NCI-H345 treated with DMSO at 0.1 percent for 48 hours (cell line): ENCODE measurements around the gene CCDC157.

Experiments
- DNase-seq: peaks from one replicate; lab custom pipeline; 2025; ENCODE audit not compliant: unreplicated experiment; lab: John Stamatoyannopoulos, UW

CCDC157 gene

DNA sequence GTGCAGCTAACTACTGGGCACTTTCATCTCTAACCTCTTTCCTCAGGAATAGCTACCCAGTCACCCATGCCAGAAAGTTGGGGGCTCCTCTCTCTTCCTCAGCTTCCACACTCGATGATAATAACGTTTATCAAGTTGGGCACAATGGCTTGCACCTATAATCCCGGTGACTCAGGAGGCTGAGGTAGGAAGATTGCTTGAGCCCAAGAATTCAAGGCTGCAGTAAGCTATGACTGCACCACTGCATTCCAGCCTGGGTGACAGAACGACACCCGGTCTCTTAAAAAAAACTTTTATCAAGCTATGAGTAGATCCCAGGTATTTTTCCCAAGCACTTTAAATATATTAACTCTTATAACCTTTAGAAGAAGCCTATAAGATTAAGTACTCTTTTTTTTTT is 2.2 kb upstream of the CCDC157 start:
- no peak for DNase-seq

- DNase-seq = peak; percentile 29
These were observed 396 bp downstream of the CCDC157 start for GRCh38 chr22:30357236-30357570.

DNA sequence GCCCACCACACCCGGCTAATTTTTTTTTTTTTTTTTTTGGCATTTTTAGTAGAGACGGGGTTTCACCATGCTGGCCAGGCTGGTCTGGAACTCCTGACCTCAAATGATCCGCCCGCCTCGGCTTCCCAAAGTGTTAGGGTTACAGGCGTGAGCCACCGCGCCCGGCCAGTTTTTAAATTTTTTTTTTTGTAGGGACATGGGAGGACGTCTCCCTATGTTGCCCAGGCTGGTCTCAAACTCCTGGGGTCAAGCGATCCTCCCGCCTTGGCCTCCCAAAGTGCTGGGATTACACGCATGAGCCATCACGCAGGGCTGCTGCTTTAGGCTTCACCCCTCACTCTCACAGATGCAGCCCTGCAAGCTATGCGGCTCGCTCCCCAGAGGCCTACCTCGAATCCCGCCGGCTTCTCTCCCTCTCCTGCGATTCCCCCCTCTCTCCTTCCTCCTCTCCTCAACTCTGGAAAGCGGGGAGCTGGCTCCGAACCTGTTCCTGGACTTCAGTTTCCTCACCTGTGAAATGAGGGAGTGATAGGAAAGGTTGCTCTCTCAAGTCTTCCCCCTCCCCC is 926 bp downstream of the CCDC157 start:
- no peak for DNase-seq

DNA sequence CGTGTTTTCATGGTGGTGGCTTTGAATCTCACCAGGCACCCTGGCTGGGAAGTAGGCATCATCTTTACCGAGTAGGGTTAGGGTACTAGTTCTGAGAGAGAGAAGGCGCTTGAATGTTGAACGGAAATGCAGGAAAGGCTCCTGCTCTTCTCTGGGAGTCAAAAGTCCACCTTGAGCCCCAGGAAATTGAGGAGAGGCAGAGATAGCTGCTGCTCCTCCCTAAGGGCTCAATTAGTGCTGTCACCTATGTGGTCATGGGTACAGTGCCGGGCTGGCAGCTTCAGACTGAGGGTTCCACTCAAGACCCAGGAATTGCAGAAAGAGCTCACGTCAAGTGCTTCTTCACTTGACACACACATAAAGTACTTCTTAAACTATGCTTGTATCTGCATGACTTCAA is 1.7 kb downstream of the CCDC157 start:
- DNase-seq = no peak

DNA sequence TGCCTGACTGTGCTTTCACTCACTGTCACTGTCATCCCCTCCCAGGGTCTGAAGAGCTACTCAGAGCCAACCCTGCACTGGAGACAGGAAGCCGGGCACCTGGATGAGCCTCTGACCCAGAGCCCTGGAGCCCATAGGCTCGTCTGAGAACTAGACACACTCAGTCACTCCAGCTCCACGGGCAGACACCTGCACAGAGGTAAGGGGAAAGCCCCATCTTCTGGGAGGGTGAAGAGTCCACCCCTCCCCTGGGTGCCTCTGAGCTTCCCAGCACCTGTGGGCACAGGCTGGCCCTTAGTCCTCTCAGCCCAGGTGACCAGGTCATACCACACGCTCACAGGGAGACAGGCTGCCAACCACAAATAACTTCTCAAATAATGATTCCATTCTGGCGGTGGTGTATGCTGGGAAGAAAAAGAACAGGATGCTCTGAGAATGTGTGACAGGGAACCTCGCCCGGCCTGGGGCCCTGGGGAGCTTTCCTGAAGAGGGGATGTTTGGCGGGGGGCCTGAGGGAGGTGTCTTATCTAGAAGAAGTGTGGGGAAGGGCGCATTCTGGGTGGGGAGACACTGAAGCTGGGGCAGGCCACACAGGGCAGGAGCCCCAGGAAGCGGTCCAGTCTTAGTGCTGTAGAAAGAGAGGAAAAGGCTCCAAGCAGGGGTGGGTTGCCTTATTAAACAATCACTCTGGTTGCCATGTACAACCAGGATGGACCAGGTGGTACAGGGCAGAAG is 5.3 kb downstream of the CCDC157 start:
- no peak for DNase-seq

GRCh38 chr22:30362651-30363281 is 6.0 kb downstream of the CCDC157 start:
- no peak for DNase-seq

GRCh38 chr22:30365891-30366290 is 9.1 kb downstream of the CCDC157 start:
- DNase-seq = no peak

- DNase-seq = no peak
These were observed 11.6 kb downstream of the CCDC157 start for GRCh38 chr22:30368420-30368819.

DNA sequence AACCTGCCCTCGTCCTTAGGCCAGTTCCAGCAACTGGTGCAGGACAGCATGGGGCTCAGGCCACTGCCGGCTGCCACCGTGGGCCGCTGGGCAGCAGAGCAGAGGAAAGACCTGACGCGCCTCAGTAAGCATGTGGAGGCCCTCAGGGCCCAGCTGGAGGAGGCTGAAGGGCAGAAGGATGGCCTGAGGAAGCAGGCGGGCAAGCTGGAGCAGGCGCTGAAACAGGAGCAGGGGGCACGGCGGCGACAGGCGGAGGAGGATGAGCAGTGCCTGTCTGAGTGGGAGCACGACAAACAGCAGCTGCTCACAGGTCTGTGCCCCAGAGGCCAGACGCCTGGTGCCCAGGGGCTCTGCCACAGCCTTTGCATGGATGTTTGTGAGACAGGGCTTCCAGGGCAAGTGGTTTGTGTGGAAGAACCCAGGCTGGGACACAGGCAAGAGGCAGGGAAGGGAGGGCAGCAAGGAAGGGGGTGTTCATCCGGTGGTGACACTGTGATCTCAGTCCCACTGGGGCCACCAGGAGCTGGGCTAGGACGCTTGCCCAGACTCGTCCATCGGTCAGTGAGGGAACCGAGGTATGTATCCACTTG is 13.9 kb downstream of the CCDC157 start:
- DNase-seq = no peak

DNA sequence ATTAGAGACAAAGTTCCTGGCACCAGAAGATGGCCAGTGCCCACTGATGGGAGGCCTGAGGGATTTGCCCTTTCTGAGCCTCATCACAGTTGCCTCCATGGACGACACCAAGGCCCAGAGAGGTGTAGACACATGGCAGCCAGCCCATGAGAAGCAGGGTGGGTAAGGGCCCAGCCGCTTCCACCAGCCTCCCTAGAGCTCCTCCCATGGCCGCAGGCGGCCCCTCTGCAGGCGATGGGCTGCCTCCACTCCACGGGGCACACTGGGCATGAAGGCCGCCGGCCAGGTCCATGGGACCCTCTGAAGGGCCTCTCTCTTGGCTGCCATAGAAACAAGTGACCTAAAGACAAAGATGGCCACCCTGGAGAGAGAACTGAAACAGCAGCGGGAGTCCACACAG is 14.5 kb downstream of the CCDC157 start:
- no peak for DNase-seq

DNA sequence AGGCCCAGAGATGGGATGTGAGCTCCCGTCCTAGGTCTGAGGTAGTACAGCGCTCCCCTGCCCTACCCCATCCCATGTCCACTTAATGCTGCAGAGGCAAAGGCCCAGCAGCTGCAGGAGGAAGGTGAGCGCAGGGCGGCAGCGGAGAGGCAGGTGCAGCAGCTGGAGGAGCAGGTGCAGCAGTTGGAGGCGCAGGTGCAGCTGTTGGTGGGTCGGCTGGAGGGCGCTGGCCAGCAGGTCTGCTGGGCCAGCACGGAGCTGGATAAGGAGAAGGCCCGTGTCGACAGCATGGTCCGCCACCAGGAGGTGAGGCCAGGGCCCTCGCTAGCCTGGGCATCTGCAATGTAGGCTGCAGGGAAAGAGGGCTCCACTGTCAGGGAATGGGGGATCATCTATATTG is 15.2 kb downstream of the CCDC157 start:
- no peak for DNase-seq

DNA sequence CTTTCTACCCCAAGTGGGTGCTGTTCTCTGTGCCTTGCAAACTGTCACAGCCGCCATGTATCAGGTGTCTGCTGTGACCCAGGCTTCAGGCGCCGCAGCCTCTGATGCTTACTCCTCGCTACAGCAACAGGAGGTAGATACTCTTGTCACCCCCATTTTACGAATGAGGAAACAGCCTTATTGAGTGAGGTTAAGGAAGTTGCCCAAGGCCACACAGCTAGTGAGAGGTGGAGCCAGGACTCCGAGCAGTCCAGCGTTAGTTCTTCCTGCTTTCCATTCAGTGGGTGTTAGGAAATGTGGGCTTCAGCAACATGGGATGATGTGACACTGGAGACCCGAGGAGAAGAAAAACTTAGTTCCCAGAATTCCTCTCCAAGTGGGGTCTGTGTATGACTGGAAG is 16.1 kb downstream of the CCDC157 start:
- no peak for DNase-seq

GRCh38 chr22:30373331-30374325 is 16.8 kb downstream of the CCDC157 start:
- DNase-seq = no peak

DNA sequence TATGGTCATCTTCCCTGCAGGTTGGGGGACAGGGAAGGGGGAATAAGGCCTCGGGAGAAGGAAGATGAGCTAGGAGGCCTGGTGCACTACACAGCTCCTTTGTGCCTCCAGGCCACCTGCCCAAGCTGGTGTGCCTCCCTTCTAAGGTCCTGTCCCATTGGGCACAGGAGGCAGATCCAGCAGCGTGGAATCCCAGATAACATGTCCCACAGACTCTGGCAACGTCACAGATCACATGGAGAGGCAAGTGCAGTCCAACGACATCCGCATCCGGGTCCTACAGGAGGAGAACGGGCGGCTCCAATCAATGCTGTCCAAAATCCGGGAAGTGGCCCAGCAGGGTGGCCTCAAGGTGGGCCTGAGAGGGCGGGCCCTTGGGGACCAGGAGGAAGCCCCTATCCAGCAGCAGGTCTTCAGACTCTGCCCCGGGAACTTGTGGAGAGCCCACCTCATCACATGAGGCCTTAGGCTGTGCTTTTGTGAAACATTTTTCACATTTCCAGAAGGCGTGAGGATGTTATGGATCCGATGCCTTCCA is 18.6 kb downstream of the CCDC157 start:
- DNase-seq = no peak

DNA sequence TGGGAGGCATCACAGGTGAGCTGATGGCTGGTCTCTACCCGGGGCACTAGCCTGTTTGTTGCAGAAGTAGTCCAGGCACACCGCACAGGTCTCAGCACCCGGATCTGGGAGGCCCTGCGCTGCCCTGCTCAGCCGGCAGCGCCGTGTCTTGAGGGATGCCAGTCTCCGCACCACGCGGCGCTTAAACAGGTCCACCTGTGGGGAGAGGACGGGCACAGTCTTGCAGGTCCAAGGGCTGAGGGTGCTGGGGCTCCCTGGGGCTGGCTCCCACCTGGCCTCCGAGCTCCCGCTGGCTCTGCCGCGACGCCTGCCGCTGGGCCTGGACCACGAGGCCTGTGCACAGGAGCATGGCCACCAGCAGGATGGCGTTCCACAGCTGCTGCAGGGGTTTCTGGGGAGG is 23.2 kb downstream of the CCDC157 start:
- no peak for DNase-seq

DNA sequence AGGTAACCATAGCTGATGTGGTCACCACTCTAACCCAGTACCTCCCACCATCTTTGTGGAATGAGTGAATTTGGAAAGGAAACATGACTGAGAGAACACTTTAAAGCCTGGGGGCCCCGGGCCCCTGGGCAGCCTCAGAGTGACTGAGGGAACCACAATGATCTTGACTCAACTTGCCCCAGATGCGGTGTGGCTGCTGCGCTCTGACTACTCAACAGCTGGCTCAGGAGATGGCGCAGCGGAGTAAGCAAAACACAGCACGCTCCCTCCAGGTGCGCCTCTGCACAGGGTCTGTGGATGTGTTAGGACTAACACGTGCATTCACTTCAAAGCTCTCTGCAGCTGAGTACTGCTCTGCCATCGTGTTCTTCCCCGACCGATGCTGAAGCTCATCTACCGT is 24.5 kb downstream of the CCDC157 start:
- DNase-seq = no peak

DNA sequence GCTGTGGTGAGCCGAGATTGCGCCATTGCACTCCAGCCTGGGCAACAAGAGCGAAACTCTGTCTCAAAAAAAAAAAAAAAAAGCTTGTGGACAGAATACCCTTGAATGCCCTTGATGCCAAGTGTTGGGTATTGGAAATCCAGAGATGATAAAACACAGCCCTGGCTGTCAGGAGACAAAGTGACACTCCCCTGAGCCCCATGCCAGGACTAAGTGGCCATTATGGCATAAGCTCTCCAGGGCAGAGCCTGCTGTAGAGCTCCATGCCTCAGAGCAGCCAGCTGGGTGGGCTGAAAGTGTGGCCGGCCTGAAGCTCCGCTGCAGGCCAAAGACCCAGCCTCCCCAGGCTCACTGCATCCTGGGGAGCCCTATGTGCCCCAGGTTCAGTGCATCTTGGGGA is 25.5 kb downstream of the CCDC157 start:
- no peak for DNase-seq

GRCh38 chr22:30383061-30383460 is 26.3 kb downstream of the CCDC157 start:
- no peak for DNase-seq

GRCh38 chr22:30385942-30386341 is 29.1 kb downstream of the CCDC157 start:
- no peak for DNase-seq

GRCh38 chr22:30386608-30386959 is 29.8 kb downstream of the CCDC157 start:
- DNase-seq = no peak
